Measurements from ENCODE around the gene PPFIBP2.

Gene PPFIBP2

GRCh38 chr11:7524462-7525235 is 10.8 kb downstream of the PPFIBP2 start:
- TF ChIP-seq, protein P1, sequence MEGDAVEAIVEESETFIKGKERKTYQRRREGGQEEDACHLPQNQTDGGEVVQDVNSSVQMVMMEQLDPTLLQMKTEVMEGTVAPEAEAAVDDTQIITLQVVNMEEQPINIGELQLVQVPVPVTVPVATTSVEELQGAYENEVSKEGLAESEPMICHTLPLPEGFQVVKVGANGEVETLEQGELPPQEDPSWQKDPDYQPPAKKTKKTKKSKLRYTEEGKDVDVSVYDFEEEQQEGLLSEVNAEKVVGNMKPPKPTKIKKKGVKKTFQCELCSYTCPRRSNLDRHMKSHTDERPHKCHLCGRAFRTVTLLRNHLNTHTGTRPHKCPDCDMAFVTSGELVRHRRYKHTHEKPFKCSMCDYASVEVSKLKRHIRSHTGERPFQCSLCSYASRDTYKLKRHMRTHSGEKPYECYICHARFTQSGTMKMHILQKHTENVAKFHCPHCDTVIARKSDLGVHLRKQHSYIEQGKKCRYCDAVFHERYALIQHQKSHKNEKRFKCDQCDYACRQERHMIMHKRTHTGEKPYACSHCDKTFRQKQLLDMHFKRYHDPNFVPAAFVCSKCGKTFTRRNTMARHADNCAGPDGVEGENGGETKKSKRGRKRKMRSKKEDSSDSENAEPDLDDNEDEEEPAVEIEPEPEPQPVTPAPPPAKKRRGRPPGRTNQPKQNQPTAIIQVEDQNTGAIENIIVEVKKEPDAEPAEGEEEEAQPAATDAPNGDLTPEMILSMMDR (IDR thresholded peaks at IDR 0.05; ENCODE audit: low read length, missing control alignments), result no peak
- no peak overlapping the region for H3K4me3 ChIP-seq (replicated peaks; ENCODE audit: low read depth, low read length)

DNA sequence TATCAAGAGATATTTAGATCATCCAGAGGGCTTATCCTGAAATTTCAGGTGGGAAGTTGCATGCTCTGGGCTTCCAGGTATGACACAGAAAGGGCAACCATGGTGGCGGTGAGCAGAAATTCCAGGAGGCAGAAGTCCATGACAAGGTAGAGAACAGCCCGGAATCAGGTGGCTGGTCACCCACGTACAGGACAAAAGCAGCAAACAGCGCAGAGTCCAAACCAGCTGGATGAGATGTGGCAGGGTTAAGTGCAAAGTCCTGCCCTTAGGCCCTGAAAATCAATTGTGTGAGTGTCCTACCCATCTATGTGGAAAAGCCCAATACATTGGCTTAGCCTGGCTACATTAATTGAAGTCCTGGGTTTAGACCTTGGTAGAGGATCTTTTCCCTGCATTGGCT is 11.6 kb downstream of the PPFIBP2 start:
- H3K4me3 ChIP-seq (replicated peaks; ENCODE audit: low read depth, low read length), result no peak overlapping the region
- TF ChIP-seq, protein P1 (IDR thresholded peaks at IDR 0.05; ENCODE audit: low read length, missing control alignments), result no peak
- DNase-seq (ENCODE audit: low read depth), result no peak

More at GRCh38 chr11:7524462-7525235, 10.8 kb downstream of the PPFIBP2 start:
- DNase-seq (ENCODE audit: low read depth), result no peak

DNA sequence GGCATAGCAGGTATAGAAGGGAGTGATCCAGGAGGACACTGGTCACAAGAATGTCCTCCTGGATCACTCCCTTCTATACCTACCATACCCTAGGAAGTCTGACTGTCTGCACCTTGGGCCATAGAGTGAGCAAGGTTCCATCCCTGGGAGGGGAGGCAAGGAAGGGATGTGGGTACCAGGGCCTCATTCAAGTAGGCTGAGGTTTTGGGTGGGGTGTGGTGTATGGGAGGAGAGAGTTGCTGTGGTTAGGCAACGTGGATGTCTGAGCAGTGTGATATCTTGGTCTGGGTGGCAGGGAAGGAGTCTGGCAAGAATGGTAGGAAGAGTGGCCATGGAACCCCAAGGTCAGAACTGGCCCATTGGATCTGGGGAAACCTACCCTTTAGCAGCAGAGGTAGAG is 13.2 kb downstream of the PPFIBP2 start:
- TF ChIP-seq, protein P1 (IDR thresholded peaks at IDR 0.05; ENCODE audit: low read length, missing control alignments), result no peak
- H3K4me3 ChIP-seq (replicated peaks; ENCODE audit: low read depth, low read length), result no peak overlapping the region
- DNase-seq (ENCODE audit: low read depth), result no peak

DNA sequence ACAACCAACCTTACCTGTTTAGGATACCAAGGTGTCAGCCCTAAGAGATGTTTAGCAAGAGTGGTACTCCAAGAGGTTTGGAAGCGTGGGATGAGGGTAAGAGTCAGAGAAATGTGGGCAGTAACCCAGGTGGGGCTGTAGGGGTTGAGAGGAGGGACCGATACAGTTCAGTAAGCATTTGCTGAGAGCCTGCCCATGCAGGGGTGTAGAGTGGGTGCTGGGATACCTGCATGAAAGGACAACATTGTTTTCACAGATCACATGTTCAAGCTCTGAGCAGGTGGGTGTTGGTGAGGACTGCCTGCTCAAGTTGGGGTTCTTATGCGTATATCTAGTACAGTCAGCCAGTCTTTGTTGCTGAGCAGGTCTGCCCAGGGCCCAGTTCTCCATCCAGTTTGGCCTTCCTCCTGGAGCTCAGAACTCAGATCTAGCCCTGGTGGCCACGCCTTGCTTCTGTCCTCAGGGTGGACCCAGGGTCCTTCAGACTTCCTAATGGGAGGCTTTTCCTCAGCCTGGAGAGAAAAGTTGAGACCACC is 14.8 kb downstream of the PPFIBP2 start:
- no peak for DNase-seq (ENCODE audit: low read depth)
- TF ChIP-seq, protein P1 (IDR thresholded peaks at IDR 0.05; ENCODE audit: low read length, missing control alignments), result no peak
- H3K4me3 ChIP-seq (replicated peaks; ENCODE audit: low read depth, low read length), result no peak overlapping the region

DNA sequence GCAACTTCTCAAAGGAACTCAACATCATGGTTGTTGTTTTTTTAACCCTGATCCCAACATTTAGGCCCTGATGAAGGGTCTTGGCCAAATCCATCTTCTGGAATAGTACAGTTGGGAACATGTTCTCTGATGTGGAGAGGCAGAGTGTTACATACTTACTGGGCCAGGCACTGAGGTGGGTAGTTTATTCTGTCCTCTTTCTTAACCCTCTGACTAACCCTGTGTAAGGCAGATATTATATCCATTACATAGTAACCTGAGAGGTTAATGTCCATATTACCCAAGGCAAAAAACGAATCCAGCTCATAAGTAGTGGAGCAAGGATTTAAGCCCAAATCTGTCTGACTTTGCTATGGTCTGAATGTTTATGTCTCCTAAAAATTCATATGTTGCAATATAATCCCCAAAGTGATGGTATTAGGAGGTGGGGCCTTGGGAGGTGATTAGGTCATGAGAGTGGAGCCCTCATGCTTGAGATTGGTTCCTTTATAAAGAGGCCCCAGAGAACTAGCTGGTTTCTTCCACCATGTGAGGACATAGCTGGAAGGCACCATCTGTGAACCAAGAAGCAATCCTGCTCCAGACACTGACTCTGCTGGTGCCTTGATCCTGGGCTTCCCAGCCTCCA is 16.3 kb downstream of the PPFIBP2 start:
- H3K4me3 ChIP-seq (replicated peaks; ENCODE audit: low read depth, low read length), result no peak overlapping the region
- no peak for DNase-seq (ENCODE audit: low read depth)
- TF ChIP-seq, protein P1 (IDR thresholded peaks at IDR 0.05; ENCODE audit: low read length, missing control alignments), result no peak

DNA sequence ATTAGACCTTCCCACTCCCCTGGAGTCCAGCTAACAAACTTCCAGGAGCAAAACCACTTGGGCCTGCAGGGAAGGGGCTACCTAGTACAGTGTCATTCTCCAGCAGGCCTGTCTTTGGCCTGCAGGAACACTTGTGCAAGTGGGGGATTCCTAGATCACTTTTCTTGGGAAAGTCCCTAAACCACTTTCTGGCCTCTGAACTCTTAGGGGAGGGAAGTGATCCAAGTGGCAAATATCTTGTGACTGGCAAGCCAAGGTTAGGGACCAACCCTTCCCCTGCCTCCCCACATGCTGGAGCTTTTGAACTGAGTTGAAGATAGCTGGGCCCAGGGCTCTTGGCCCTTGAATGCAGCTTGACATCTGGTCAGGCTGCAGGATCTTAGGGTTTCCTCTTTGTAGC is 17.2 kb downstream of the PPFIBP2 start:
- DNase-seq (ENCODE audit: low read depth), result no peak
- TF ChIP-seq, protein P1 (IDR thresholded peaks at IDR 0.05; ENCODE audit: low read length, missing control alignments), result no peak
- no peak overlapping the region for H3K4me3 ChIP-seq (replicated peaks; ENCODE audit: low read depth, low read length)

All from fibroblast of pulmonary artery (primary cell).